ENCODE measurements around the gene SECISBP2.
A peak's percentile ranks its signal among the peaks of the same experiment; 100 is the strongest.
"Not testable (repeated sequence)": the region's sequence is repeated elsewhere in the genome, so short reads cannot be mapped to it uniquely, and the experiment has no call there.

Gene SECISBP2

DNA sequence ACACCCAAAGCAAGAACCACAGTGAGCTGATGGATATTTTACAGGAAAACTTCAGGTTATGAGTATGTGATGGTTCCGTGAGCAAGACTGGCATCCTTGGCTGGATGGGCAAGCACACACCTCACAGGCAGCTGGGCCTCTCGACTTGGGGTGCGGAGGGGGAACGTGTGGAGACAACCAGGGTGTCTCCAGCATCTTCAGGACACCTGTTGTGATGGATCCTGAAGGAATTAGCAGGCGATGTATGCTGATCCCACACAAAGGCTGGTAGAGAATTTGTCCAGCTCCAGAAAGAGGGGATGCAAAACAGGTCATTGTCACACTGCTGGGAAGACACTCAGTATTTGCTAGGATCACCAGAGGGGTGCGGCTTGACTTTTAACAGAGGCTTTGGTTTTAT, 42.7 kb downstream of the SECISBP2 start:
- in situ Hi-C loops (cut with MboI; ENCODE audit: low pct_unique_long_range_greater_than_20kb, low sequenced_read_pairs) = no loop called here
- no peak for DNase-seq

DNA sequence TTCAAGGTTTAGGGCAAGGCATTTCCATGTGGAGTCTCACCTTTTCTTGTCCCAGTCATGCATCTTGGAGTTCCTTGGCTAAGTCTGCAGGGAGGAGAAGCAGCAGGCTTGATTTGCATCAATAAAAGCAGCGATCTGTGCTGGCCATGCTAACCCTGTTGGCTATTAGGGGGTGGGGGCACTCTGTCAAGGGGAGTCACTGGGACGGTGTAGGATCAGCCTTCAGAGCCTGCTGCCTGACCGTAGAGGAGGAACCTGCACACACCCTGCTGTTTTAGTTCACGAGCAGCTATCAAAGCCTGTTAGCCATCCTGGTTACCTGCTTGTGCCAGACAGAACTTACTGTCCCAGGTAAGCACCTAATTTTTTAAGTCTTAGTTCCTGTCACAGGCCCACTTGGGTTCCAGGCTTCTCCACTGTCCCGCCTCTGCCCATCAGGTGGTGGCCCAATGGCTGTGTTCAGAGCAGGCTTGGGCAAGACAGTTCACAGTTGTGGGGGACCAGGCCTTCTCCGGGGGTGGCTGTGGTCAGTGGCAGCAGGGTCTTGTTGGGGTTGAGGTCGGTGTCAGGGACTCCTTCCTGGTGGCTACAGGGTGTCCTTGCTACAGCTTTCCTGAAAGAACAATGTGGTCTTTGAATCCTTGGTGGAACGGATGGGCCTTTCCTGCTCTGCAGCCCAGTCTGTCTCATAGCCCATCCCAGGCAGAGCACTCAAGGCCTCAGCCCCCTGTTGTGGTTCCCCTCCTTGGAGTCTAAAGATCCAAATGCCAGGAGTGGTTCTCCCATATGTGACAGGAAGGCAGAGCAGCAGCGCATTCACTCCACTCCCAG, 43.7 kb downstream of the SECISBP2 start:
- in situ Hi-C loops (cut with MboI; ENCODE audit: low pct_unique_long_range_greater_than_20kb, low sequenced_read_pairs) = no loop called here

DNA sequence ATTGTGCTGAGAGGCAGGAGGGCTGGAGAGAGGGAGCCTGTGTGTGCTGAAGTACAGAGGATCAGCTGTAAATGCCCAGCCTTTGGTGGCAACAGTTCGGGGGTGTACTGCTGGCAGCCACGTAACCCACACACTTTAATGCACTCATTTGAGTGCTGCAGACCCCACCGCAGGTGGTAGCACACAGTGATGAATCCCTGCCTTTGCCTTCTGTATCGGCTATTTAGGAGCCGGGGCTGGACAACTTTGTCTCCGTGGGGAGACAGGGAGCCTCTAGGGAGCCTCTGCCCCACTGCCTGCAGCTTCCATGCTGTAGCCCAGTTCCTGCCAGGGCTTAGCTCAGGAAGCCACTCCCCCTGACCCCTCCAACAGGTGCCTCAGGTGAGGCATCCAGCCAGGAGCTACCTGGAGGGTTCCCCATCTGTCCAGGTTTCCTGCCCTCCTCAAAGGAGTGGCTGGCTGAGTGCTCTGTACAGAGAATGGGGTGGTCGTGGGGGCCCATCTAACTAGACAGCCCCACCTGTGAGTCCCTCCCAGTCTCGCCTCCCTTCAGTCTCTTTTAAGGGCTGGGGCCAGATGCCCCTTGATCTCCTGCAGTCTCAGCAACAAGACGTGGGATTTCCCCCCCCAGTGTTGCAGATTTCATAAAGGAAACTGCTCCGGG, 44.5 kb downstream of the SECISBP2 start:
- DNase-seq = no peak
- in situ Hi-C loops (cut with MboI; ENCODE audit: low pct_unique_long_range_greater_than_20kb, low sequenced_read_pairs) = no loop called here

More for the DNA sequence above, 43.7 kb downstream of the SECISBP2 start:
- DNase-seq = no peak

DNA sequence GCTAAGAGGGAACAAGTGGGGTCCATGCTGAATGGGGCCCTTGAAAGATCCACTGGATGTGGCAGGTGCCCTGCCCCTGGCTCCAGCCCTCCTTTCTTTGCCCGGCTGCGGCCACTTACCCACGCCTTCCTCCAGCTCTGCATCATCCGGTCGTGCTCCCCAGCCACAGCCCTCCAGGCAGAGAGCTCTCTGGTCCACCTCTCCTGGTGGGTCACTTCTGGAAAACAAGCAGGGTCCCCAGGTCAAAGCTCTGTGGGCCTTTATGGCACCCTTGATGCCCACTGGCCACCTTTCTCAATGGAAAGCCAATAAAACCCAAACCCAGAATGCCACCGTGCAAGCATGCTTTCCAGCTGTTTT, 45.0 kb downstream of the SECISBP2 start:
- in situ Hi-C loops (cut with MboI; ENCODE audit: low pct_unique_long_range_greater_than_20kb, low sequenced_read_pairs) = no loop called here
- no peak for DNase-seq

DNA sequence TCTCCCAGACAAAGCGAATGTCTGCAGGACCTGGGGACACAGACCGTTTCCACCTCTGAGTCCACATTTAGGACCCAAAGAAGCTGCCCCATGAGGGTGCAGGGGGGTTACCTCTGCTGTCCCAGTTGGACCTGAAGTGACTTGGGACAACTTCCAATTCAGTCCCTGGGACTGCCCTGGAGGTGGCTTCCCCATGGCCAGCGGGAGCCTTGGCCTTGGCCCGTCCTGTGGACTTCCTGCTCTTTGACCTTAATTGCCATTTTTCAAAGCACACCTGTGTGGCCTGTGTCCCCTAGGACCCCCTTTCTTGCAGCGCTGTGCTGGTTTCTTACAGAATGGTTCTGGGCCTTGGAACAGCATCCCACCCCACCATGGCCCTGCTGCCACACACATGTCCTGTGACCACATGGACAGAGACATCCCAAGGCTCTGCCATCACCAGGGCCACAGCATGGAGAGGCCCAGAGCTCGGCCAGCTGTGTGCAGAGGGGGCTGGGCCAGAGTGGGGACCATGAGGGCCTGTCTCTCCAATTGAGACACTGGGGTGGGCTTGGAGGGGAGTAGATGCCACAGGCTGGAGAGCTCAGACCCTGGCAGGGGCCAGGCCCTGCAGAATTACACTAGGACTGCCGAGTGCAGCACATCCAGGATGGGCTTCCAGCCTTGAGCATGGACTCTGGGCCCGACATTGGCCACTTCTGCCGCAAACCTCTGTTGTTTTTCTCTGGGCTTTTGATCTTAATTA, 45.8 kb downstream of the SECISBP2 start:
- no peak for DNase-seq

DNA sequence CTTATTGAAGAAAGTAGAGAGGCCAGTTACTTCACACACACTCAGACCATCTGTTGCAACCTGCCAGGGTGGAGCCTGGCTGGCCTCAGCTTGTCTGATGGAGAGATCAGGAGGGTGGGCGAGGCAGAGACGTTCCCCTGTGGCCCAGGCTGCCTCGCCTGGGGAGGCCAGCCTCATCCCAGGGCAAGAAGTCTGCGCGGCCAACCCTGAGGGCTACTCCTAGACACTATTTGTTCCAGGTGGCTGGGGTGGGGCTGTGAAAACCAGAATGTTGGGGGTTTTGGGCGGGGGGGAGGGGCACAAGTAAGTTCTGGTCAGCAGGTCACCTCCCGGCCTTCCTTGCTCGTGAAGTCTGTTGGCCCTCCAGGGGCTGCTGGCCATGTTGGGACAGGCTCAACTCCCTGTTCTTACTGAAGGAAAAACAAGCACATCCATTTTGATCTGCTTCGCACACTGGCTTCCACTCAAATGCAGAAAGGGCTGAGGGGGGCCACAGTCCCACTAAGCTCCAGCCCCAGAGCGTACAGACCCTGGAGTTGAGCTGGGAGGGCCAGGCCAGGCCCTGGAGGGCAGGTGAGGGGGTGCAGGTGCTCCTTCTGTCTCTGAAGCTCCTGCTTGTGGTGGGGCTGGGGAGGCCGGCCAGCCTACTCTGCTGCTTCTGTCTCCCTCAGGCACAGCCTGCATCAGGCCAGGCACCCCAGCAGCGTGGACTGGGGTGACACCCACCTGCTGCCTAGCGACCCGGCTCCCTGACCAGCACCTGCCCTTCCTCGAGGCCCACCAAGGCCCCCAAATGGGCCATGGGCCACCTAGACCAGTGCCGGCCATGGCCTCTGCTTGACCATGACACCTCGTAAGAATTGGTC, 46.6 kb downstream of the SECISBP2 start:
- no peak for DNase-seq
- in situ Hi-C loops (cut with MboI; ENCODE audit: low pct_unique_long_range_greater_than_20kb, low sequenced_read_pairs) = no loop called here

More for the DNA sequence above, 45.8 kb downstream of the SECISBP2 start:
- in situ Hi-C loops (cut with MboI; ENCODE audit: low pct_unique_long_range_greater_than_20kb, low sequenced_read_pairs) = no loop called here

DNA sequence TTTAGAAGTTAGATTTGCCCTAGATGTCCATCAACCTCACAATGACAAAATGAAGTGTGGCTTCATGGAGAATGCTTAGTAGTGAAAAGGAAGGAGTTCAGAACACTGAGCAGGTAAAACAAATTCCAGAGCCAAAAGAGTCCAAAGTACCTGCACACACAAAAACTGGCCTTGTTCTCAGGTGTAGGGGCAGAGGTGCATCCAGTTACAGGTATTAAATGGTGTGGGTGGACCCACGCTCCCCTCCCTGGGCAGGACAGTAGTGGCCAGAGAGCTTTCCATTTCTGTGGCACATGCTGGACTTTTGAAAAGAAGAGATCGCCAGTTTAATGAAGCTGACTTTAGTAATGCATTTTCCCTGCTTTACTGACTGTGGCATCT, 47.2 kb downstream of the SECISBP2 start:
- DNase-seq = no peak
- in situ Hi-C loops (cut with MboI; ENCODE audit: low pct_unique_long_range_greater_than_20kb, low sequenced_read_pairs) = no loop called here

DNA sequence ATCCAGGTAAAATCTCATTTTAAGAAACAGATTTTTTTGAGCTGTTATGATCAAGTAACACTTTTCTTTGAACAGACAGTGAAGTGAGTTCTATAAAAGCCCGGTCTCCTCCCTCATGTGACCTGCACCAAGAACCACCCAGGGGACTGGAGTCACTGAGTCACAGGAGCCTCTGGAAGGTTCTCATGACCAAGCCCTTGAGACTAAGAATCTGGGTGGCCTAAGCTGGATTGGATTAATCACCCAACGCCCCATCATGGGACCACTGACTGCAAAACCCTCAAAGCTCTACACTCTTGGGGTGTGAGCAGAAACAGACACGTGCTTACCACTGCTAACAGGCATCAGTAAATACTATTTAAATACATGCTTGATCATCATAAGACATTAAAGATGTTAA, 48.4 kb downstream of the SECISBP2 start:
- in situ Hi-C loops (cut with MboI; ENCODE audit: low pct_unique_long_range_greater_than_20kb, low sequenced_read_pairs) = no loop called here
- no peak for DNase-seq

DNA sequence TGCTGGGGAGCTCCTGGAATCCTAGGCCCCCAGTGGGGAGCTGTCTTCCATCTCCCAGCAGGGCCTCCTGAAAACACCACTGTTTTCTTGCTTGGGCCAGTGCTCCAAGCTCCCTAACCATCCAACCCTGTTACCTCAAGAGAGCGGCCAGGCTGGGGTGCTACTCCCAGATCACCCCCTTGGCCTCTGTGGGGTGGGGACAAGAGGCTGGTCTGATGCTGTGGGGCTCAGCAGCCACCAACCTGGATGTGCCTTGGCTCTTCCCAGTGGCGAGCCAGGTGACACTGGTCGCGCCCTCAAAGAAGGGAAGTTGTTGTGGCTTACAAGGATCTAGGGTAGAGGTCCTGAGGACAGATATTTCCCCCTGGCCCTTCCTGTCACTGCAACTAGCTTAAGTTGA, 49.0 kb downstream of the SECISBP2 start:
- no peak for DNase-seq
- in situ Hi-C loops (cut with MboI; ENCODE audit: low pct_unique_long_range_greater_than_20kb, low sequenced_read_pairs) = no loop called here

DNA sequence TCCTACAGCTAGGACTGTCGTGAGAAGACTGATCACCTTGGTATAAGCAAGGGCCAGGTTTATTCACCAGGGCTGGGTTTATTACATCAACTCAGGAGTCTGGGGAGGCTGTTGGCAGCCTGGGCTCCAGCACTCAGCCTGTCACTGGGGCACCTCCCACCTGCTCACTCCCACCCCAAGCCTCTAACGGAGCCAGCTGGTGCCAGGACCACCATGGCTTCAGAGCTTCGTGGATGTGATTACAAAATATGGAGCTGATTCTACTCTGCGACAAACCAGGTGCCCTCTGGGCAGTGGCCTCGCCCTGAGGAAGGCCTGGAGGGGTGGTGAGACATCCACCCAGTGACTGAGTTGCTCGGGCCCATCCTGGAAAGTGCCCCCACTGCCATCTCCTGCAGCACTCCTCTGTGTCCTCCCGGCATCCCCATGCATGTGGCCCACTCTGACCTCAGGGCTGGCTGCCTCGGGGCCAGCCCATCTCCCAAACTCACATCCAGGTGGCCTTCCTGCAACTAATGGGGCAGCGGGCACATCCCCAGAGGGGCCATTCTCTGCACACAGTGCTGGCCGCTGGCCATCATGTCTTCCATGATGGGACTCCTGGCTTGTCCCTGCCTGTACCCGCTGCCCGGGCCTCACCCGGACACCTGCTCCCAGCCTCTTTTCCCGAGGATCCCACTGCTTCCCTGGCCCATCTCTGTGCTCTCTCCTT, 49.6 kb downstream of the SECISBP2 start:
- DNase-seq = no peak
- in situ Hi-C loops (cut with MboI; ENCODE audit: low pct_unique_long_range_greater_than_20kb, low sequenced_read_pairs) = no loop called here

DNA sequence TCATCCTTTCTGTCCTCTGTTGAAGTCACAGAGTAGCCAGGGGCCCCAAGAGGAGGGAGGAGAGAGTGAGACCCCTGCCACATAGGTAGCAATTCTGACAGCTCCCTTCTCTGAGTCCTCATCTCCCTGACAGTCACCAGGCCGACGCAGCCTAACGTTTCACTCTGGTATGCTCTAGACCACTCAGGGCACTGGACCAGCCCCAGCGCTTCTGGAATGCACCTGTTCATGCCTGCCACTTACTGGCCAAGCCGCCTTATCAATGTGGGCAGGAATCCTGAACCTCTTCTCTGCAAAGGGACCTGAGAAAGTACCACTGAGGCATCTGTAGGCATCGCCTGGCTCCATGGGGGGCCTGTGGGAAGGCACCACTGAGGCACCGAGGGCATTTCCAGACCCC, 50.2 kb downstream of the SECISBP2 start:
- in situ Hi-C loops (cut with MboI; ENCODE audit: low pct_unique_long_range_greater_than_20kb, low sequenced_read_pairs) = no loop called here
- DNase-seq = no peak

DNA sequence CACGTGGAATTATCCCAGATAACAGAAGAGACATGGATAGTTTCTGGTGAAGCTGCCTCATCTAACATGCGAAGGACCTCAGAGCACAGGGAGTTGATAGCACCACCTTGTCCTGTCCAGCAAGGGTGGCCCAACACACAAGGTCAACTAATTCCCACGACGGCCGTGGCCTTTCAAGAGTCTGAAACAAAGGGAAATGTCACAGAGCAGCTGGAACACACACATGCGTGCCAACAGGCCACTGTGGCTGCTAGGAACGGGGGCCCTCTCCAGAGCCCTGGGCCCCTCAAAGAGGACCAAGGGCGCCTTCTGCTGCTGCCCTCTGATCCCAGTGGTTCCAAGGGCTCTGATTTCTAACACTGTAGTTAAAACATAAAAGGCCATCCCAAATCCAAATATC, 50.7 kb downstream of the SECISBP2 start:
- no peak for DNase-seq
- in situ Hi-C loops (cut with MboI; ENCODE audit: low pct_unique_long_range_greater_than_20kb, low sequenced_read_pairs) = no loop called here

DNA sequence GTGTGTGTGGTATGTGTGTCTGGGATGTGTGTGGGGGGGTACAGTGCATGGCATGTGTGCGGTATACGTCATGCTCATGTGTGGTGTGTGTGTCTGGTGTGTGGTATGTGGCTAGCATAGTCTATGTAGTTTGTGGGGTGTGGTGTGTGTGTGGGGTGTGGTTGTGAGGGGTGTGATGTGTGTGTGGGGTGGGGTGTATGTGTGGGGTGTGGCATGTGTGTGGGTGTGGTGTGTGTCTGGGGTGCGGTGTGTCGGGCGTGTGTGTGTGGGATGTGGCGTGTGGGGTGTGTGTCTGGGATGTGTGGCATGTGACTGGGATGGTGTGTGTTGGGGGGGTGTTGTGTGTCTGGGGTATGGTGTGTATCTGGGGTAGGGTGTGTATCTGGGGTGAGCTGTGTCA, 52.3 kb downstream of the SECISBP2 start:
- no peak for DNase-seq
- in situ Hi-C loops (cut with MboI; ENCODE audit: low pct_unique_long_range_greater_than_20kb, low sequenced_read_pairs) = no loop called here

DNA sequence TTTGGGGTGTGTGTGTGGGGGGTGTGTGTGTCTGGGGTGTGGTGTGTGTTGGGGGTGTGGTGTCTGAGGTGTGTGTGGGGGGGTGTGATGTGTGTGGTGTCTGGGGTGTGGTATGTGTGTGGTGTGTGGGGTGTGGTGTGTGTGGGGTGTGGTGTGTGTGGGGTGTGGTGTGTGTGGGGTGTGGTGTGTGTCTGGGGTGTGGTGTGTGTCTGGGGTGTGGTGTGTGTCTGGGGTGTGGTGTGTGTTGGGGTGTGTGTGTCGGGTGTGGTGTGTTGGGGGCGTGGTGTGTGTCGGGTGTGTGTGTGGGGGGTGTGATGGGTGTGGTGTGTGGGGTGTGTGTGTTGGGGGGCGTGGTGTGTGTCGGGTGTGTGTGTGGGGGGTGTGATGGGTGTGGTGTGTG, 53.5 kb downstream of the SECISBP2 start:
- DNase-seq; in situ Hi-C loops (cut with MboI; ENCODE audit: low pct_unique_long_range_greater_than_20kb, low sequenced_read_pairs): not testable (repeated sequence)

DNA sequence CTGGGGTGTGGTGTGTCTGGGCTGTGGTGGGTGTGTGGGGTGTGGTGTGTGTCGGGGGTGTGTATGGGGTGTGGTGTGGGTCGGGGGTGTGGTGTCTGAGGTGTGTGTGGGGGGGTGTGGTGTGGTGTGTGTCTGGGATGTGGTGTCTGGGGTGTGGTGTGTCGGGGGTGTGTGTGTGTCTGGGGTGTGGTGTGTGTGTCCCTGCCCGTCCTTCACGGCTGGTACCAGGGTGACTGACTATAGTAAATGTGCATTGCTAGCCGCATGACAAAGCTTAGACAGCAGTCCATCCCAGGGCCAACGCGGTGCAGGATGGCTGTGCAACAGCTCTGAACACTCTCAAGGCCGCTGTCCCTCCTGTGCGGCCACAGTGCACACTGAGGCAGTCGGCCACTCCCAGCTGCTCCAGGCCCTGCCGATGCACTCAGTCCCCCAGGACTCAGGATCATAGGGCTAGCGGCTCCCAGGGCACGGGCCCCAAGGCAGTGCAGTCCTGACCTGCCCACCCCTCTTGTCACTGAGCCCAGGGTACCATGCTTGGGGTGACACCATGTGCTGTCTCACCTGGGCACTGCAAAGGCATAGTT, 54.0 kb downstream of the SECISBP2 start:
- DNase-seq = no peak
- in situ Hi-C loops (cut with MboI; ENCODE audit: low pct_unique_long_range_greater_than_20kb, low sequenced_read_pairs) = no loop called here

DNA sequence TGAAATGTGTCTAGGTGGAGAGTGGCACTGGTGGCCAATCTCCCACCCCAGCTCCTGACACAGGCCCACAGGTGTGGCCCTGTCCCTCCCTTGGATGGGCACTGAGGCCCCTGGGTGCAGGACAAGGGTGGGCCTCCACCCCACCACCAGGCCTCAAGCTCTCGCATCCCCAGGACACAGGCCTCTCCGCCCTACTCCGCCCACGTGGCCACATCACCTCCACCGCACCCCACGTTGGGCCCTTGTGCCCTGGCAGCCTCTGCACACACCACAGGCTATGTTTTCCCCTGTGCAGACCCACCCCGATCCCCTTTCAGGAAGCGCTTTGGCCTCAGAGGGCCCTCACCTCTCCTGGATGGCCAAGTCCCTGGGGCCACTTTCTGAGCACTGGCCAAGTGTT, 54.7 kb downstream of the SECISBP2 start:
- in situ Hi-C loops (cut with MboI; ENCODE audit: low pct_unique_long_range_greater_than_20kb, low sequenced_read_pairs) = no loop called here
- DNase-seq = no peak

DNA sequence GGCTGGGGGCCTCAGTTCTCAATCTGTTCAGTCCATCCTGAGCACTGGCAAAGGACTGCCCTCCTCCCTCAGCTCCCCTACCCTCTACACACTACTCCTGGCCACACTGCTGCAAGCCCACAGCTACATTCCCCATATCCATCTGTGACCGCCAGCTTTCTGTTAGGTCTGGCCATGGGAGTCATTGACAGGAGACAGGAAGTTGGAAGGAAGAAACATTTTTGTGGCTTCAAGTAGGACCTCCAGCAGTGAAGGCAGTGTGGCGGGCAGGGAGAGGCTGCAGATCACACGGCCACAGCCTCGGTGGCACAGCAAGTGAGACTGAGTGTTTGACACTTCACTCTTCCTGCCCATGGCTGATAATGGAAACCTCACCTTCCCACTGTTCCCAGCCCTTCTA, 55.9 kb downstream of the SECISBP2 start:
- in situ Hi-C loops (cut with MboI; ENCODE audit: low pct_unique_long_range_greater_than_20kb, low sequenced_read_pairs) = no loop called here
- DNase-seq = peak; percentile 57

DNA sequence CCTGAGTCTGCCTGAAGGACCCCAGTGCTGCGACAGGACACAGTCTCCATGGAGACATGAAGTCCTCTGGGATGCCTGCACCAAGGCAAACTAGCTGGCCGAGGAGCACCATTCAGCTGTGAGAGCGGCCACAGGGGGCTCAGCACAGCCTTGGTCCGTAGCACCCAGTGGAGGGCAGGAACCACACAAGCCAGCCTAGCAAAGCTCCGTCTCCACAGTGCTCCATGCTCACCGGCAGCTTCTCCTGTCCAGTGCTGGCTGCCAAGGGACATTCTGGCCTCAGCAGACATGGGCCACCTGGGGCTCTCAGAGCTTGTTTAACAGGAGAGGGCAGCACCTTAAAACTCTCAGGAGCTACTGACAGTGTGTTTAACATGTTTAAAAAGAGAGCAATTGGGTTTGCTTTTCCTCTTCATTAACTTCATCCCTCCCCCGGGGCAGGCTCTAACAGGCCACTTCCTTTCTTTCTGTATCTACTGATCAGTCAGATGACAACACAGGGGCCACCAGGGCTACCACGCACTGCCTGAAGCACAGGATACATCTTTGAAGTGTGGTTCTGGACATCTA, 57.0 kb downstream of the SECISBP2 start:
- in situ Hi-C loops (cut with MboI; ENCODE audit: low pct_unique_long_range_greater_than_20kb, low sequenced_read_pairs) = no loop called here
- peak; percentile 83 for DNase-seq

Measured in KBM-7 (cell line).